Ectodermal cell (in vitro differentiated cells): Measurements from ENCODE around the gene SPSB1.

Experiments
- H3K27ac ChIP-seq: 2 replicates; pipeline ENCODE4 v1.7.0; 2013; ENCODE audit warnings: mild to moderate bottlenecking, low read depth, low read length; ENCODE audit not compliant: insufficient read depth, poor library complexity, severe bottlenecking
- H3K27me3 ChIP-seq: 2 replicates; pipeline ENCODE4 v1.7.0; 2013; ENCODE audit warnings: mild to moderate bottlenecking, low read length; ENCODE audit not compliant: insufficient read depth, control insufficient read depth, poor library complexity, severe bottlenecking
- H3K36me3 ChIP-seq: one replicate; pipeline ENCODE4 v1.7.0; 2013; ENCODE audit warnings: low read length; ENCODE audit not compliant: control insufficient read depth, insufficient read depth
- H3K4me1 ChIP-seq: one replicate; pipeline ENCODE4 v1.7.0; 2013; ENCODE audit warnings: low read length; ENCODE audit not compliant: control insufficient read depth, insufficient read depth
- H3K4me3 ChIP-seq: 2 replicates; pipeline ENCODE4 v1.7.0; 2013; ENCODE audit warnings: low read depth, low read length, control low read depth; ENCODE audit not compliant: insufficient read depth
- H3K9me3 ChIP-seq: 2 replicates; pipeline ENCODE4 v1.7.0; 2013; ENCODE audit warnings: mild to moderate bottlenecking, low read length, moderate library complexity; ENCODE audit not compliant: control insufficient read depth
- WGBS, 2 experiments: methylation state at CpG; one replicate each; pipeline ENCODE4 v1.1.7; 2013; ENCODE audit warnings: missing lambda C conversion rate in 2 of 2; 5-methylcytosine and 5-hydroxymethylcytosine counted together

The SPSB1 gene

GRCh38 chr1:9326596-9326995, 33.9 kb downstream of the SPSB1 start:
- peaks cover 16% of the 10 kb centered on the region for H3K4me1 ChIP-seq
- no peak overlapping the region for H3K27ac ChIP-seq
- no peaks in the 10 kb centered on the region for H3K9me3 ChIP-seq
- no peaks in the 10 kb centered on the region for H3K36me3 ChIP-seq
- 85 to 86% methylated on average over 9 of the region's 9 CpGs for WGBS, 2 experiments
- H3K27me3 ChIP-seq: peaks cover 4% of the 10 kb centered on the region
- H3K4me3 ChIP-seq: no peak overlapping the region

GRCh38 chr1:9328201-9328600, 35.5 kb downstream of the SPSB1 start:
- no peak overlapping the region for H3K27ac ChIP-seq
- no peaks in the 10 kb centered on the region for H3K27me3 ChIP-seq
- WGBS, 2 experiments: 94 to 96% methylated on average over 9 of the region's 9 CpGs
- peaks cover 16% of the 10 kb centered on the region for H3K4me1 ChIP-seq
- H3K4me3 ChIP-seq: no peak overlapping the region
- H3K36me3 ChIP-seq: no peaks in the 10 kb centered on the region
- no peaks in the 10 kb centered on the region for H3K9me3 ChIP-seq

GRCh38 chr1:9328715-9329114, 36.0 kb downstream of the SPSB1 start:
- H3K36me3 ChIP-seq: no peaks in the 10 kb centered on the region
- no peaks in the 10 kb centered on the region for H3K9me3 ChIP-seq
- 88% methylated on average over 12 of the region's 12 CpGs for WGBS, 2 experiments

DNA sequence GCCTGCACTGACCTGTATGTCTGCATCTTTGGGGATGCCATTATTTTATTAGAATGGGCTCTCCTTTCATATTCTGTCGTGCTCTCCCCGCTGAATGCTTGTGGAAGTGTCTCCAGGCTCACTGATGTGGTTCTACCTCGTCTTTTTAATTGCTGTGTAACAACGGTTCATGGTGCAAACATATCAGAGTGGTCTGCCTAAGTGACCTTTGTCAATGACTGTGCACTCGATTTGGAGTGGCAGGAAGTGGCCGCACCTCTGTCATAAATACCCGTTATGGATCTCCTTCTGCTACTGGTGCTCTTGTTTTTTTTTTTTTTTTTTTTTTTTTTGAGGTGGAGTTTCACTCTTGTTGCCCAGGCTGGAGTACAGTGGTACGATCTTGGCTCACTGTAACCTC, 38.3 kb downstream of the SPSB1 start:
- no peaks in the 10 kb centered on the region for H3K9me3 ChIP-seq
- peaks cover 5% of the 10 kb centered on the region for H3K4me1 ChIP-seq
- 91 to 95% methylated on average over 8 of the region's 8 CpGs for WGBS, 2 experiments

More at GRCh38 chr1:9328715-9329114, 36.0 kb downstream of the SPSB1 start:
- Histone ChIP-seq H3K4me1 (peaks cover 16% of the 10 kb centered on the region), H3K27me3 (no peaks in the 10 kb centered on the region), H3K27ac (no peak overlapping the region), H3K4me3 (no peak overlapping the region)

DNA sequence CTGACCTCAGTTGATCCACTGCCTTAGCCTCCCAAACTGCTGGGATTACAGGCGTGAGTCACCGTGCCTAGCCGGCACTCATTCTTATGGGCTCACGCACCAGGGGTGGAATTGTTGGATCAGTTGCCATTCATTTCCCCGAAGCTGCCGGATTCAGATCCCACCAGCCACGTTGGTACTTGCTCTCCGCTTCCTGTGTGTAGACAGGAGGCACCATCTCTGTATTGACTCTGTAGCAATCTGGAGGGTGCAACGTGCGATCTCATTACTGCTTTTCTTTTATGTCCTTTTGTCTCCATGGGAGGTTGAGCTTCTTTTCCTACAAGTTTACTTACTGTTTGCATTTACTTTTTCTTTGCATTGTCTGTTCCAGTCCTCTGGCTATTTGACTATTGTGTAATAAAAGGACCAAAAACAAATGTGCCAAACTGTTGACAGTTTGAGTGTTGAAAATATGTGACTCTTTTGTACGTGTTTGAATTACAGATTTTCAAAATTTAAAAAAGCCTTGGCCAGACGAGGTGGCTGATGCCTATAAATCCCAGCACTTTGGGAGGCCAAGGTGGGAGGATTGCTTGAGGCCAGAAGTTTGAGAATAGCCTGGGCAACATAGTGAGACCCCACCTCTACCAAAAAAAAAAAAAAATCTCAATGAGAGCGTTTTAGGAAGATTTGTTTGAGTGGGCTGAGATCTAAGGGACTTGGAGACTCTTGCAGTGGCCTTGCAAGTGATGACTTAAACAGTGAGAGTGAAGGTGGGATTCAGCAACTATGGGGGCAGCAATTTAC, 39.1 kb downstream of the SPSB1 start:
- no peaks in the 10 kb centered on the region for H3K36me3 ChIP-seq
- no peak overlapping the region for H3K27ac ChIP-seq
- no peaks in the 10 kb centered on the region for H3K4me1 ChIP-seq
- no peaks in the 10 kb centered on the region for H3K9me3 ChIP-seq
- WGBS, 2 experiments: 88 to 90% methylated on average over 13 of the region's 13 CpGs
- no peaks in the 10 kb centered on the region for H3K27me3 ChIP-seq
- no peak overlapping the region for H3K4me3 ChIP-seq

More for the DNA sequence above, 38.3 kb downstream of the SPSB1 start:
- H3K36me3 ChIP-seq: no peaks in the 10 kb centered on the region
- H3K27ac ChIP-seq: no peak overlapping the region
- no peaks in the 10 kb centered on the region for H3K27me3 ChIP-seq
- H3K4me3 ChIP-seq: no peak overlapping the region

- Histone ChIP-seq H3K4me3 (no peak overlapping the region), H3K27me3 (no peaks in the 10 kb centered on the region), H3K9me3 (no peaks in the 10 kb centered on the region), H3K36me3 (no peaks in the 10 kb centered on the region), H3K4me1 (no peaks in the 10 kb centered on the region), H3K27ac (no peak overlapping the region)
- 94% methylated on average over 12 of the region's 12 CpGs for WGBS, 2 experiments
Measured at GRCh38 chr1:9332513-9333143, 39.9 kb downstream of the SPSB1 start.

GRCh38 chr1:9338397-9339246, 45.9 kb downstream of the SPSB1 start:
- H3K27me3 ChIP-seq: no peaks in the 10 kb centered on the region
- H3K27ac ChIP-seq: no peak overlapping the region
- no peaks in the 10 kb centered on the region for H3K36me3 ChIP-seq
- no peak overlapping the region for H3K4me3 ChIP-seq
- H3K4me1 ChIP-seq: peaks cover 19% of the 10 kb centered on the region
- 83 to 87% methylated on average over 25 of the region's 25 CpGs for WGBS, 2 experiments
- no peaks in the 10 kb centered on the region for H3K9me3 ChIP-seq

- Histone ChIP-seq H3K4me1 (peaks cover 19% of the 10 kb centered on the region), H3K9me3 (no peaks in the 10 kb centered on the region), H3K27me3 (no peaks in the 10 kb centered on the region), H3K27ac (no peak overlapping the region), H3K36me3 (no peaks in the 10 kb centered on the region), H3K4me3 (no peak overlapping the region)
- WGBS, 2 experiments: 91 to 92% methylated on average over 24 of the region's 24 CpGs
Measured at GRCh38 chr1:9340172-9340854, 47.6 kb downstream of the SPSB1 start.

- Histone ChIP-seq H3K36me3 (no peaks in the 10 kb centered on the region), H3K4me1 (peaks cover 19% of the 10 kb centered on the region), H3K9me3 (no peaks in the 10 kb centered on the region), H3K4me3 (no peak overlapping the region), H3K27me3 (no peaks in the 10 kb centered on the region), H3K27ac (no peak overlapping the region)
- 92 to 94% methylated on average over 7 of the region's 7 CpGs for WGBS, 2 experiments
Measured at GRCh38 chr1:9340864-9341263, 48.2 kb downstream of the SPSB1 start.
